HCT116 (cell line): Measurements from ENCODE around the gene USP47.
"Not testable (repeated sequence)": the region's sequence is repeated elsewhere in the genome, so short reads cannot be mapped to it uniquely, and the experiment has no call there.

ENCODE experiments used
- EZH2phosphoT487 ChIP-seq: fragments of 200-600 bp; IDR thresholded peaks from 2 replicates; pipeline ENCODE4 v1.6.1; 2018; ENCODE audit warnings: antibody characterized with exemption, borderline replicate concordance
- POLR2A ChIP-seq: IDR thresholded peaks from 2 replicates; pipeline ENCODE4 v1.7.0; 2011; ENCODE audit warnings: borderline replicate concordance; ENCODE audit not compliant: insufficient read depth, insufficient read length; ENCODE audit errors: extremely low read depth
- POLR2AphosphoS5 ChIP-seq: IDR thresholded peaks from 2 replicates; pipeline ENCODE4 v1.6.1; 2011; ENCODE audit warnings: mild to moderate bottlenecking, low read depth, low read length, moderate library complexity
- TF ChIP-seq, protein P1 (sequence below), 3 experiments: fragments of 200-600 bp in 1 of 3; sonication (generic) in 1 of 3; IDR thresholded peaks in 2 of 3; conservative IDR thresholded peaks in 1 of 3; 2 replicates each; pipeline ENCODE4 v1.5.1; 2012 to 2017; ENCODE audit warnings: low read depth in 2 of 3, low read length in 2 of 3, antibody characterized with exemption in 1 of 3, borderline replicate concordance in 1 of 3, control low read depth in 1 of 3, mild to moderate bottlenecking in 1 of 3, mixed read lengths in 1 of 3, mixed run types in 1 of 3, moderate library complexity in 1 of 3; ENCODE audit not compliant: insufficient read depth in 1 of 3
- TF ChIP-seq, protein P2 (sequence below): IDR thresholded peaks from 2 replicates; pipeline ENCODE4 v1.6.1; 2012; ENCODE audit warnings: low read depth
- TF ChIP-seq, protein P3 (sequence below): IDR thresholded peaks from 2 replicates; pipeline ENCODE4 v1.6.1; 2011; ENCODE audit warnings: mild to moderate bottlenecking, low read length, moderate library complexity; ENCODE audit not compliant: insufficient replicate concordance; ENCODE audit errors: extremely low read depth

DNA sequence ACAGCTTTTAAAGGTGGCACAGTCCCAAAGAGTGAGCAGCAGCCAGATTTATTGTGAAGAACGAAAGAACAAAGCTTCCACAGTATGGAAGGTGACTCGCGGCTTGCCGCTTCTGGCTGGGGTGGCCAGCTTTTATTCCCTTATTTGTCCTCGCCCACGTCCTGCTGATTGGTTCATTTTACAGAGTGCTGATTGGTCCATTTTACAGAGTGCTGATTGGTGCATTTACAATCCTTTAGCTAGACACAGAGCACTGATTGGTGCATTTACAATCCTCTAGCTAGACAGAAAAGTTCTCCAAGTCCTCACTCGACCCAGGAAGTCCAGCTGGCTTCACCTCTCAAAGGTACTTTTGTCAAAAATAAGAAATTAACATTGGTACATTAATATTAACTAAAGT is 10.4 kb upstream of the USP47 start:
- TF ChIP-seq, protein P1, sequence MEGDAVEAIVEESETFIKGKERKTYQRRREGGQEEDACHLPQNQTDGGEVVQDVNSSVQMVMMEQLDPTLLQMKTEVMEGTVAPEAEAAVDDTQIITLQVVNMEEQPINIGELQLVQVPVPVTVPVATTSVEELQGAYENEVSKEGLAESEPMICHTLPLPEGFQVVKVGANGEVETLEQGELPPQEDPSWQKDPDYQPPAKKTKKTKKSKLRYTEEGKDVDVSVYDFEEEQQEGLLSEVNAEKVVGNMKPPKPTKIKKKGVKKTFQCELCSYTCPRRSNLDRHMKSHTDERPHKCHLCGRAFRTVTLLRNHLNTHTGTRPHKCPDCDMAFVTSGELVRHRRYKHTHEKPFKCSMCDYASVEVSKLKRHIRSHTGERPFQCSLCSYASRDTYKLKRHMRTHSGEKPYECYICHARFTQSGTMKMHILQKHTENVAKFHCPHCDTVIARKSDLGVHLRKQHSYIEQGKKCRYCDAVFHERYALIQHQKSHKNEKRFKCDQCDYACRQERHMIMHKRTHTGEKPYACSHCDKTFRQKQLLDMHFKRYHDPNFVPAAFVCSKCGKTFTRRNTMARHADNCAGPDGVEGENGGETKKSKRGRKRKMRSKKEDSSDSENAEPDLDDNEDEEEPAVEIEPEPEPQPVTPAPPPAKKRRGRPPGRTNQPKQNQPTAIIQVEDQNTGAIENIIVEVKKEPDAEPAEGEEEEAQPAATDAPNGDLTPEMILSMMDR (IDR thresholded peaks at IDR 0.05 in 2 of 3, conservative IDR thresholded peaks at IDR 0.05 in 1 of 3; ENCODE audit: borderline replicate concordance in 1 of 3, insufficient read depth in 1 of 3, low read depth in 2 of 3, low read length in 2 of 3) = not testable (repeated sequence)
- not testable (repeated sequence) for TF ChIP-seq EZH2phosphoT487, POLR2A, POLR2AphosphoS5
- TF ChIP-seq, protein P2, sequence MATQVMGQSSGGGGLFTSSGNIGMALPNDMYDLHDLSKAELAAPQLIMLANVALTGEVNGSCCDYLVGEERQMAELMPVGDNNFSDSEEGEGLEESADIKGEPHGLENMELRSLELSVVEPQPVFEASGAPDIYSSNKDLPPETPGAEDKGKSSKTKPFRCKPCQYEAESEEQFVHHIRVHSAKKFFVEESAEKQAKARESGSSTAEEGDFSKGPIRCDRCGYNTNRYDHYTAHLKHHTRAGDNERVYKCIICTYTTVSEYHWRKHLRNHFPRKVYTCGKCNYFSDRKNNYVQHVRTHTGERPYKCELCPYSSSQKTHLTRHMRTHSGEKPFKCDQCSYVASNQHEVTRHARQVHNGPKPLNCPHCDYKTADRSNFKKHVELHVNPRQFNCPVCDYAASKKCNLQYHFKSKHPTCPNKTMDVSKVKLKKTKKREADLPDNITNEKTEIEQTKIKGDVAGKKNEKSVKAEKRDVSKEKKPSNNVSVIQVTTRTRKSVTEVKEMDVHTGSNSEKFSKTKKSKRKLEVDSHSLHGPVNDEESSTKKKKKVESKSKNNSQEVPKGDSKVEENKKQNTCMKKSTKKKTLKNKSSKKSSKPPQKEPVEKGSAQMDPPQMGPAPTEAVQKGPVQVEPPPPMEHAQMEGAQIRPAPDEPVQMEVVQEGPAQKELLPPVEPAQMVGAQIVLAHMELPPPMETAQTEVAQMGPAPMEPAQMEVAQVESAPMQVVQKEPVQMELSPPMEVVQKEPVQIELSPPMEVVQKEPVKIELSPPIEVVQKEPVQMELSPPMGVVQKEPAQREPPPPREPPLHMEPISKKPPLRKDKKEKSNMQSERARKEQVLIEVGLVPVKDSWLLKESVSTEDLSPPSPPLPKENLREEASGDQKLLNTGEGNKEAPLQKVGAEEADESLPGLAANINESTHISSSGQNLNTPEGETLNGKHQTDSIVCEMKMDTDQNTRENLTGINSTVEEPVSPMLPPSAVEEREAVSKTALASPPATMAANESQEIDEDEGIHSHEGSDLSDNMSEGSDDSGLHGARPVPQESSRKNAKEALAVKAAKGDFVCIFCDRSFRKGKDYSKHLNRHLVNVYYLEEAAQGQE = not testable (repeated sequence)
- TF ChIP-seq, protein P3, sequence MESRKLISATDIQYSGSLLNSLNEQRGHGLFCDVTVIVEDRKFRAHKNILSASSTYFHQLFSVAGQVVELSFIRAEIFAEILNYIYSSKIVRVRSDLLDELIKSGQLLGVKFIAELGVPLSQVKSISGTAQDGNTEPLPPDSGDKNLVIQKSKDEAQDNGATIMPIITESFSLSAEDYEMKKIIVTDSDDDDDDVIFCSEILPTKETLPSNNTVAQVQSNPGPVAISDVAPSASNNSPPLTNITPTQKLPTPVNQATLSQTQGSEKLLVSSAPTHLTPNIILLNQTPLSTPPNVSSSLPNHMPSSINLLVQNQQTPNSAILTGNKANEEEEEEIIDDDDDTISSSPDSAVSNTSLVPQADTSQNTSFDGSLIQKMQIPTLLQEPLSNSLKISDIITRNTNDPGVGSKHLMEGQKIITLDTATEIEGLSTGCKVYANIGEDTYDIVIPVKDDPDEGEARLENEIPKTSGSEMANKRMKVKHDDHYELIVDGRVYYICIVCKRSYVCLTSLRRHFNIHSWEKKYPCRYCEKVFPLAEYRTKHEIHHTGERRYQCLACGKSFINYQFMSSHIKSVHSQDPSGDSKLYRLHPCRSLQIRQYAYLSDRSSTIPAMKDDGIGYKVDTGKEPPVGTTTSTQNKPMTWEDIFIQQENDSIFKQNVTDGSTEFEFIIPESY = not testable (repeated sequence)
